ENCODE measurements around the gene IDH3G.

- TF ChIP-seq, protein P1, sequence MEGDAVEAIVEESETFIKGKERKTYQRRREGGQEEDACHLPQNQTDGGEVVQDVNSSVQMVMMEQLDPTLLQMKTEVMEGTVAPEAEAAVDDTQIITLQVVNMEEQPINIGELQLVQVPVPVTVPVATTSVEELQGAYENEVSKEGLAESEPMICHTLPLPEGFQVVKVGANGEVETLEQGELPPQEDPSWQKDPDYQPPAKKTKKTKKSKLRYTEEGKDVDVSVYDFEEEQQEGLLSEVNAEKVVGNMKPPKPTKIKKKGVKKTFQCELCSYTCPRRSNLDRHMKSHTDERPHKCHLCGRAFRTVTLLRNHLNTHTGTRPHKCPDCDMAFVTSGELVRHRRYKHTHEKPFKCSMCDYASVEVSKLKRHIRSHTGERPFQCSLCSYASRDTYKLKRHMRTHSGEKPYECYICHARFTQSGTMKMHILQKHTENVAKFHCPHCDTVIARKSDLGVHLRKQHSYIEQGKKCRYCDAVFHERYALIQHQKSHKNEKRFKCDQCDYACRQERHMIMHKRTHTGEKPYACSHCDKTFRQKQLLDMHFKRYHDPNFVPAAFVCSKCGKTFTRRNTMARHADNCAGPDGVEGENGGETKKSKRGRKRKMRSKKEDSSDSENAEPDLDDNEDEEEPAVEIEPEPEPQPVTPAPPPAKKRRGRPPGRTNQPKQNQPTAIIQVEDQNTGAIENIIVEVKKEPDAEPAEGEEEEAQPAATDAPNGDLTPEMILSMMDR (IDR thresholded peaks at IDR 0.05; ENCODE audit: low read length), result no peak
- TF ChIP-seq EZH2 (IDR thresholded peaks at IDR 0.05; ENCODE audit: borderline replicate concordance, low read length), result no peak
Measured at GRCh38 chrX:153797415-153798015, 3.3 kb upstream of the IDH3G start.

All from OCI-LY1 (cell line).